ENCODE data around the gene CTSF. TPM values are rescaled to one million over a fixed set of nuclear protein-coding genes. Genes with fewer than 3 reads are reported as not detected.

Gene CTSF
- total RNA-seq, 2 donors from 2014 or later = 5.0 to 18.6 TPM

- peaks cover 3% of the 10 kb centered on the region for H3K9me3 Mint-ChIP-seq
- H3K4me1 ChIP-seq (ENCODE audit: control insufficient read depth, insufficient read depth, low read length) = no peaks in the 10 kb centered on the region
- H3K27me3 Mint-ChIP-seq (ENCODE audit: insufficient read depth) = peaks cover 9% of the 10 kb centered on the region
- no peaks in the 10 kb centered on the region for H3K27me3 ChIP-seq (ENCODE audit: control insufficient read depth, insufficient read depth, low read length, poor library complexity, severe bottlenecking)
- H3K27ac ChIP-seq (ENCODE audit: low read depth, low read length) = no peak overlapping the region
- no peak overlapping the region for H3K27ac Mint-ChIP-seq
- H3K36me3 ChIP-seq (ENCODE audit: control insufficient read depth, insufficient read depth, low read length) = no peaks in the 10 kb centered on the region
- WGBS, 2 experiments (ENCODE audit: insufficient coverage in 1 of 2, insufficient read length in 1 of 2) = 92 to 100% methylated on average over 2 to 10 of the region's 10 CpGs
- H3K4me1 Mint-ChIP-seq = no peaks in the 10 kb centered on the region
- no peaks in the 10 kb centered on the region for H3K36me3 Mint-ChIP-seq (ENCODE audit: low read depth)
- no peak overlapping the region for H3K4me3 Mint-ChIP-seq
- H3K9me3 ChIP-seq (ENCODE audit: control insufficient read depth, low read length) = peaks cover 2% of the 10 kb centered on the region
- no peak for TF ChIP-seq CTCF (conservative IDR thresholded peaks at IDR 0.05)
- no peak overlapping the region for H3K9ac ChIP-seq (ENCODE audit: extremely low read depth, low read length, poor library complexity, severe bottlenecking)
- no peak for DNase-seq
- H3K4me3 ChIP-seq (ENCODE audit: low read length) = no peak overlapping the region
Observed at GRCh38 chr11:66563832-66564231, 4.6 kb downstream of the CTSF start.

DNA sequence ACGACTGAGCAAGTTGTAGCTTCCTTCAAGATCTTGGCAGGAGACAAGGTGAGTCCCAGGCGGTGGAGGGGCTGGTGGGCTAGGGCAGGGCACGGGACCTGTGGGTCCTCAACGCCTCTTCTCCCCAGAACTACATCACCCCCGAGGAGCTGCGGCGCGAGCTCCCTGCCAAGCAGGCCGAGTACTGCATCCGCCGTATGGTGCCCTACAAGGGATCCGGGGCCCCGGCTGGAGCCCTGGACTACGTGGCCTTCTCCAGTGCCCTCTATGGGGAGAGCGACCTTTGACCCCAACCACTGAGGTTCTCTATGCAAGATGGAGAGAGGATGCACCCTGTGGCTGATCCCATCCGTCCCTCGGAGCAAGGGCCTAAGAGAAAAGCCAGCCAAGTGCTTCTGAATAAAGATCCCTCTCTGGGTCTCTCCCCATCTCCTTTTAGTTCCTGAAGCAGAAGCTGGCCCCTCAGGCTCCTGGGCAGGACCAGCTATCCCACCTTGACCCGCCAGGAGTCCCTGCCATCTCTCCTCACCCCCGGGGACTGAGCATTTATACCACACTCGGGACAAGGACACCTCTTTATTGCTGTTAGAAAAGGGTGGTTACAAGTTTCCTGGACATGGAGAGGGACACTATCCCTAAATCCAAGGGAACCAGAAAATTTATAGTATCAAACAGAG is 5.4 kb downstream of the CTSF start:
- TF ChIP-seq CTCF (conservative IDR thresholded peaks at IDR 0.05) = no peak
- Mint-ChIP-seq H3K27ac (no peak overlapping the region), H3K4me1 (no peaks in the 10 kb centered on the region), H3K4me3 (no peak overlapping the region), H3K27me3 (ENCODE audit: insufficient read depth) (peaks cover 14% of the 10 kb centered on the region), H3K36me3 (ENCODE audit: low read depth) (no peaks in the 10 kb centered on the region), H3K9me3 (no peaks in the 10 kb centered on the region)
- Histone ChIP-seq H3K4me1 (ENCODE audit: control insufficient read depth, insufficient read depth, low read length) (no peaks in the 10 kb centered on the region), H3K36me3 (ENCODE audit: control insufficient read depth, insufficient read depth, low read length) (no peaks in the 10 kb centered on the region), H3K9ac (ENCODE audit: extremely low read depth, low read length, poor library complexity, severe bottlenecking) (no peak overlapping the region), H3K9me3 (ENCODE audit: control insufficient read depth, low read length) (no peaks in the 10 kb centered on the region), H3K27me3 (ENCODE audit: control insufficient read depth, insufficient read depth, low read length, poor library complexity, severe bottlenecking) (no peaks in the 10 kb centered on the region), H3K4me3 (ENCODE audit: low read length) (no peak overlapping the region), H3K27ac (ENCODE audit: low read depth, low read length) (no peak overlapping the region)
- DNase-seq = no peak
- WGBS, 2 experiments (ENCODE audit: insufficient coverage in 1 of 2, insufficient read length in 1 of 2) = 91 to 97% methylated on average over 13 to 20 of the region's 20 CpGs

DNA sequence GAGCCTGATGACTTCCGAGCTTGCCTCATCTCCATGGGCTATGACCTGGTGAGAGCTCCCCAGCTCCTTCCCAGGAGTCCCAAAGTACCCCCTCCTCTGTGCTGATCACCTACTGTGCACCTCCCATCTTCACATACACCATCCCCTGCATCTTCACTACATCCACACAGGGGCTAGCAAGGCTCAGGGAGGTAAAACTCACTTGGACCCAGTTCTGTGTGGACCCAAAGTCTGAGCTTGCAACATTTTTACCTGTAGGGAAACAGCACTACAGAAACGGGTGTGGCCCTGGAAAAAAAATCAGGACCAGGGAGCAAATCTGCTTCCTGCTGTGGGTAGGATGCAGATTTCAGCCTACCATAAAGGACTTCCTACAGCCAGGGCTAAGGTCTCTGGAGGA is 6.1 kb downstream of the CTSF start:
- no peak for TF ChIP-seq CTCF (conservative IDR thresholded peaks at IDR 0.05)

More for the DNA sequence above, 6.1 kb downstream of the CTSF start:
- H3K9me3 ChIP-seq (ENCODE audit: control insufficient read depth, low read length) = no peaks in the 10 kb centered on the region
- Mint-ChIP-seq H3K4me1 (no peaks in the 10 kb centered on the region), H3K9me3 (no peaks in the 10 kb centered on the region), H3K4me3 (no peak overlapping the region), H3K27me3 (ENCODE audit: insufficient read depth) (peaks cover 15% of the 10 kb centered on the region), H3K27ac (no peak overlapping the region), H3K36me3 (ENCODE audit: low read depth) (no peaks in the 10 kb centered on the region)
- H3K4me3 ChIP-seq (ENCODE audit: low read length) = no peak overlapping the region
- DNase-seq = no peak
- 93% methylated on average over 2 of the region's 2 CpGs; no CpG with 5 or more reads in 1 of the 2 experiments for WGBS, 2 experiments (ENCODE audit: insufficient coverage in 1 of 2, insufficient read length in 1 of 2)
- H3K4me1 ChIP-seq (ENCODE audit: control insufficient read depth, insufficient read depth, low read length) = no peaks in the 10 kb centered on the region
- no peaks in the 10 kb centered on the region for H3K36me3 ChIP-seq (ENCODE audit: control insufficient read depth, insufficient read depth, low read length)
- H3K27me3 ChIP-seq (ENCODE audit: control insufficient read depth, insufficient read depth, low read length, poor library complexity, severe bottlenecking) = no peaks in the 10 kb centered on the region
- no peak overlapping the region for H3K27ac ChIP-seq (ENCODE audit: low read depth, low read length)
- H3K9ac ChIP-seq (ENCODE audit: extremely low read depth, low read length, poor library complexity, severe bottlenecking) = no peak overlapping the region
